HepG2 (cell line): ENCODE measurements around the gene LRP2.

Experiments
- AKAP8 ChIP-seq: sonication (generic); formaldehyde crosslinking; IDR thresholded peaks from 2 replicates; pipeline ENCODE4 v1.5.1; 2020; ENCODE audit warnings: mild to moderate bottlenecking, missing genetic modification reagents
- ATF6 ChIP-seq: sonication (generic); formaldehyde crosslinking; conservative IDR thresholded peaks from 2 replicates; pipeline ENCODE4 v1.4.0; 2020; ENCODE audit warnings: missing genetic modification reagents
- BCLAF1 ChIP-seq: fragments of 450-650 bp; IDR thresholded peaks from 2 replicates; pipeline ENCODE4 v1.6.1; 2017; ENCODE audit warnings: mild to moderate bottlenecking
- FOXK1 ChIP-seq: sonication (generic); formaldehyde crosslinking; IDR thresholded peaks from 2 replicates; pipeline ENCODE4 v1.4.0; 2020; ENCODE audit warnings: low read depth, missing genetic modification reagents, borderline replicate concordance
- JUND ChIP-seq: sonication (generic); formaldehyde crosslinking; IDR thresholded peaks from 2 replicates; pipeline ENCODE4 v1.8.0; 2022; ENCODE audit warnings: mild to moderate bottlenecking, missing genetic modification reagents
- KDM1A ChIP-seq: IDR thresholded peaks from 2 replicates; pipeline ENCODE4 v1.6.1; 2016; ENCODE audit warnings: missing compliant biosample characterization
- POLR2A ChIP-seq, 2 experiments: IDR thresholded peaks; 2 replicates each; pipeline ENCODE4 v1.6.1; 2011; ENCODE audit warnings: low read depth in 2 of 2, low read length in 2 of 2, mild to moderate bottlenecking in 1 of 2, moderate library complexity in 1 of 2; ENCODE audit not compliant: insufficient read depth in 1 of 2
- SRF ChIP-seq: IDR thresholded peaks from 2 replicates; pipeline ENCODE4 v1.6.1; 2011; ENCODE audit warnings: mild to moderate bottlenecking, low read depth, low read length, moderate library complexity
- TMF1 ChIP-seq: sonication (generic); formaldehyde crosslinking; IDR thresholded peaks from 2 replicates; pipeline ENCODE4 v1.8.1; 2022; ENCODE audit warnings: low read depth, missing genetic modification reagents

- TF ChIP-seq FOXK1 (no peak), POLR2A (IDR thresholded peaks at IDR 0.05; ENCODE audit: insufficient read depth in 1 of 2, low read depth in 2 of 2, low read length in 2 of 2) (no peak), JUND (CRISPR knock-in tag) (no peak), SRF (no peak), TMF1 (no peak), AKAP8 (no peak), ATF6 (CRISPR knock-in tag) (no peak), KDM1A (no peak), BCLAF1 (no peak)
These were observed 158.4 kb downstream of the LRP2 start for GRCh38 chr2:169203952-169204351.
